Activated CD4-positive, alpha-beta T cell treated with anti-CD3 and anti-CD28 coated beads, Interleukin-2, Interleukin-6, amounts not matched to agents 100 ng/mL and 50 ng/mL, durations not matched to agents 16 hours and 8 hours (primary cell): Measurements from ENCODE around the gene DNAI1.
"Not testable (repeated sequence)": the region's sequence is repeated elsewhere in the genome, so short reads cannot be mapped to it uniquely, and the experiment has no call there.

Experiments
- DNase-seq: peaks from one replicate; pipeline ENCODE4 v3.0.0-alpha.2; 2020

The DNAI1 gene

GRCh38 chr9:34514816-34515215, 56.2 kb downstream of the DNAI1 start:
- no peak for DNase-seq

- no peak for DNase-seq
Measured at GRCh38 chr9:34515959-34516358, 57.4 kb downstream of the DNAI1 start.

- no peak for DNase-seq
Measured at GRCh38 chr9:34517185-34517584, 58.6 kb downstream of the DNAI1 start.

- DNase-seq, result no peak
Measured at GRCh38 chr9:34518110-34518616, 59.6 kb downstream of the DNAI1 start.

GRCh38 chr9:34518896-34519295, 60.3 kb downstream of the DNAI1 start:
- no peak for DNase-seq

- no peak for DNase-seq
Measured at GRCh38 chr9:34519321-34520020, 60.9 kb downstream of the DNAI1 start.

GRCh38 chr9:34520096-34520495, 61.5 kb downstream of the DNAI1 start:
- no peak for DNase-seq

GRCh38 chr9:34520505-34521385, 62.1 kb downstream of the DNAI1 start:
- DNase-seq, result no peak

- DNase-seq, result no peak
Measured at GRCh38 chr9:34521406-34522045, 62.9 kb downstream of the DNAI1 start.

GRCh38 chr9:34522091-34522887, 63.7 kb downstream of the DNAI1 start:
- DNase-seq, result no peak

- peak; percentile 91 for DNase-seq
Measured at GRCh38 chr9:34522971-34523797, 64.6 kb downstream of the DNAI1 start, which contains the start of gene ENHO. Gene ENHO (minus strand): TSS chr9:34522990. CDS start chr9:34521695, 1,295 bp downstream.

- no peak for DNase-seq
Measured at GRCh38 chr9:34524349-34524748, 65.7 kb downstream of the DNAI1 start.

- no peak for DNase-seq
Measured at GRCh38 chr9:34526026-34526425, 67.4 kb downstream of the DNAI1 start.

- DNase-seq, result not testable (repeated sequence)
Measured at GRCh38 chr9:34532041-34532440, 73.4 kb downstream of the DNAI1 start.

- no peak for DNase-seq
Measured at GRCh38 chr9:34536685-34537084, 78.1 kb downstream of the DNAI1 start.

- no peak for DNase-seq
Measured at GRCh38 chr9:34540827-34541226, 82.2 kb downstream of the DNAI1 start.

GRCh38 chr9:34541540-34541939, 82.9 kb downstream of the DNAI1 start:
- DNase-seq, result no peak

GRCh38 chr9:34544035-34544434, 85.4 kb downstream of the DNAI1 start:
- no peak for DNase-seq

GRCh38 chr9:34545497-34545896, 86.9 kb downstream of the DNAI1 start:
- DNase-seq, result no peak

GRCh38 chr9:34546102-34546833, 87.7 kb downstream of the DNAI1 start:
- no peak for DNase-seq
